ENCODE results near the gene PRMT2.

Gene PRMT2

GRCh38 chr21:46622226-46622625 is 13.2 kb upstream of the PRMT2 start:
- Histone ChIP-seq H3K27ac (ENCODE audit: low read length, poor library complexity, severe bottlenecking) (peak overlapping the region; percentile 60), H3K4me1 (ENCODE audit: control insufficient read depth, insufficient read depth, low read depth, low read length) (peaks cover 8% of the 10 kb centered on the region), H2BK5ac (ENCODE audit: low read depth, low read length, poor library complexity, severe bottlenecking) (no peak overlapping the region), H2BK12ac (ENCODE audit: low read length in 2 of 2) (no peak overlapping the region), H3K4me2 (ENCODE audit: low read length, poor library complexity, severe bottlenecking) (no peak overlapping the region), H4K8ac (ENCODE audit: low read length) (no peak overlapping the region), H3K4ac (ENCODE audit: low read depth in 1 of 2, low read length in 2 of 2) (no peak overlapping the region), H3K14ac (ENCODE audit: low read length in 2 of 2) (no peak overlapping the region), H3K36me3 (ENCODE audit: control insufficient read depth in 1 of 2, insufficient read depth in 2 of 2, low read depth in 1 of 2, low read length in 2 of 2) (no peaks in the 10 kb centered on the region), H2BK120ac (ENCODE audit: low read depth, low read length) (no peak overlapping the region), H3K18ac (ENCODE audit: low read depth in 1 of 2, low read length in 2 of 2) (no peak overlapping the region), H4K91ac (ENCODE audit: low read length) (no peak overlapping the region), H2BK15ac (ENCODE audit: low read depth, poor library complexity, severe bottlenecking) (no peak overlapping the region), H3K79me1 (replicated peaks; ENCODE audit: low read length, poor library complexity, severe bottlenecking) (no peaks in the 10 kb centered on the region), H3K27me3 (ENCODE audit: control insufficient read depth in 1 of 2, insufficient read depth in 1 of 2, low read length in 2 of 2) (peaks cover 0 to 3% of the 10 kb centered on the region in 2 experiments), H2AK5ac (ENCODE audit: low read length, severe bottlenecking) (no peak overlapping the region), H3K4me3 (ENCODE audit: insufficient read depth in 1 of 2, low read depth in 1 of 2, low read length in 2 of 2) (no peak overlapping the region), H3K9ac (ENCODE audit: low read length) (no peak overlapping the region), H3K9me3 (ENCODE audit: control insufficient read depth, low read length) (peaks cover 33% of the 10 kb centered on the region), H3K23ac (ENCODE audit: low read length in 2 of 2) (no peak overlapping the region), H2AFZ (ENCODE audit: low read depth, low read length) (no peak overlapping the region)
- WGBS = 86% methylated on average over 4 of the region's 4 CpGs
- DNase-seq = no peak

- H2AK5ac ChIP-seq (ENCODE audit: low read length, severe bottlenecking) = no peak overlapping the region
- no peak overlapping the region for H3K14ac ChIP-seq (ENCODE audit: low read length in 2 of 2)
- H3K79me1 ChIP-seq (replicated peaks; ENCODE audit: low read length, poor library complexity, severe bottlenecking) = no peaks in the 10 kb centered on the region
- no peak overlapping the region for H3K9ac ChIP-seq (ENCODE audit: low read length)
- H3K4me2 ChIP-seq (ENCODE audit: low read length, poor library complexity, severe bottlenecking) = no peak overlapping the region
- H3K27ac ChIP-seq (ENCODE audit: low read length, poor library complexity, severe bottlenecking) = no peak overlapping the region
- no peak for DNase-seq
- H3K18ac ChIP-seq (ENCODE audit: low read depth in 1 of 2, low read length in 2 of 2) = no peak overlapping the region
- no peak overlapping the region for H2BK5ac ChIP-seq (ENCODE audit: low read depth, low read length, poor library complexity, severe bottlenecking)
- H2BK12ac ChIP-seq (ENCODE audit: low read length in 2 of 2) = no peak overlapping the region
- H4K91ac ChIP-seq (ENCODE audit: low read length) = no peak overlapping the region
- no peak overlapping the region for H3K4ac ChIP-seq (ENCODE audit: low read depth in 1 of 2, low read length in 2 of 2)
- H3K23ac ChIP-seq (ENCODE audit: low read length in 2 of 2) = no peak overlapping the region
- no peaks in the 10 kb centered on the region for H3K36me3 ChIP-seq (ENCODE audit: control insufficient read depth in 1 of 2, insufficient read depth in 2 of 2, low read depth in 1 of 2, low read length in 2 of 2)
- 93% methylated on average over 16 of the region's 16 CpGs for WGBS
- H3K4me3 ChIP-seq (ENCODE audit: insufficient read depth in 1 of 2, low read depth in 1 of 2, low read length in 2 of 2) = no peak overlapping the region
- no peak overlapping the region for H4K8ac ChIP-seq (ENCODE audit: low read length)
- no peak overlapping the region for H2BK15ac ChIP-seq (ENCODE audit: low read depth, poor library complexity, severe bottlenecking)
- H2BK120ac ChIP-seq (ENCODE audit: low read depth, low read length) = no peak overlapping the region
- no peak overlapping the region for H2AFZ ChIP-seq (ENCODE audit: low read depth, low read length)
- peaks cover 4 to 13% of the 10 kb centered on the region in 2 experiments for H3K27me3 ChIP-seq (ENCODE audit: control insufficient read depth in 1 of 2, insufficient read depth in 1 of 2, low read length in 2 of 2)
- peaks cover 35% of the 10 kb centered on the region for H3K9me3 ChIP-seq (ENCODE audit: control insufficient read depth, low read length)
- peaks cover 8% of the 10 kb centered on the region for H3K4me1 ChIP-seq (ENCODE audit: control insufficient read depth, insufficient read depth, low read depth, low read length)
Measured at GRCh38 chr21:46624050-46624449, 11.4 kb upstream of the PRMT2 start.

- peak overlapping the region in 1 of 2 experiments; percentile 35 for H3K4me3 ChIP-seq (ENCODE audit: insufficient read depth in 1 of 2, low read depth in 1 of 2, low read length in 2 of 2)
- H3K27ac ChIP-seq (ENCODE audit: low read length, poor library complexity, severe bottlenecking) = no peak overlapping the region
- peaks cover 4 to 17% of the 10 kb centered on the region in 2 experiments for H3K27me3 ChIP-seq (ENCODE audit: control insufficient read depth in 1 of 2, insufficient read depth in 1 of 2, low read length in 2 of 2)
- no peak overlapping the region for H2AK5ac ChIP-seq (ENCODE audit: low read length, severe bottlenecking)
- H4K91ac ChIP-seq (ENCODE audit: low read length) = no peak overlapping the region
- H2BK15ac ChIP-seq (ENCODE audit: low read depth, poor library complexity, severe bottlenecking) = no peak overlapping the region
- no peak overlapping the region for H2AFZ ChIP-seq (ENCODE audit: low read depth, low read length)
- peaks cover 8% of the 10 kb centered on the region for H3K4me1 ChIP-seq (ENCODE audit: control insufficient read depth, insufficient read depth, low read depth, low read length)
- no peak overlapping the region for H3K18ac ChIP-seq (ENCODE audit: low read depth in 1 of 2, low read length in 2 of 2)
- DNase-seq = no peak
- H2BK5ac ChIP-seq (ENCODE audit: low read depth, low read length, poor library complexity, severe bottlenecking) = no peak overlapping the region
- no peak overlapping the region for H3K14ac ChIP-seq (ENCODE audit: low read length in 2 of 2)
- H3K4ac ChIP-seq (ENCODE audit: low read depth in 1 of 2, low read length in 2 of 2) = no peak overlapping the region
- H3K79me1 ChIP-seq (replicated peaks; ENCODE audit: low read length, poor library complexity, severe bottlenecking) = no peaks in the 10 kb centered on the region
- no peak overlapping the region for H3K23ac ChIP-seq (ENCODE audit: low read length in 2 of 2)
- no peaks in the 10 kb centered on the region for H3K36me3 ChIP-seq (ENCODE audit: control insufficient read depth in 1 of 2, insufficient read depth in 2 of 2, low read depth in 1 of 2, low read length in 2 of 2)
- H2BK12ac ChIP-seq (ENCODE audit: low read length in 2 of 2) = no peak overlapping the region
- WGBS = no CpG with 5 or more reads among the region's 1 CpG
- no peak overlapping the region for H3K4me2 ChIP-seq (ENCODE audit: low read length, poor library complexity, severe bottlenecking)
- H3K9me3 ChIP-seq (ENCODE audit: control insufficient read depth, low read length) = peaks cover 20% of the 10 kb centered on the region
- no peak overlapping the region for H3K9ac ChIP-seq (ENCODE audit: low read length)
- H2BK120ac ChIP-seq (ENCODE audit: low read depth, low read length) = no peak overlapping the region
- no peak overlapping the region for H4K8ac ChIP-seq (ENCODE audit: low read length)
Measured at GRCh38 chr21:46625759-46626158, 9.7 kb upstream of the PRMT2 start.

- H3K4ac ChIP-seq (ENCODE audit: low read depth in 1 of 2, low read length in 2 of 2) = no peak overlapping the region
- no peak overlapping the region for H2BK120ac ChIP-seq (ENCODE audit: low read depth, low read length)
- no peaks in the 10 kb centered on the region for H3K36me3 ChIP-seq (ENCODE audit: control insufficient read depth in 1 of 2, insufficient read depth in 2 of 2, low read depth in 1 of 2, low read length in 2 of 2)
- H3K14ac ChIP-seq (ENCODE audit: low read length in 2 of 2) = no peak overlapping the region
- H2BK12ac ChIP-seq (ENCODE audit: low read length in 2 of 2) = no peak overlapping the region
- H2AFZ ChIP-seq (ENCODE audit: low read depth, low read length) = no peak overlapping the region
- H2BK15ac ChIP-seq (ENCODE audit: low read depth, poor library complexity, severe bottlenecking) = no peak overlapping the region
- 93% methylated on average over 7 of the region's 7 CpGs for WGBS
- no peak overlapping the region for H2BK5ac ChIP-seq (ENCODE audit: low read depth, low read length, poor library complexity, severe bottlenecking)
- H3K9me3 ChIP-seq (ENCODE audit: control insufficient read depth, low read length) = peaks cover 19% of the 10 kb centered on the region
- H2AK5ac ChIP-seq (ENCODE audit: low read length, severe bottlenecking) = no peak overlapping the region
- peaks cover 4 to 17% of the 10 kb centered on the region in 2 experiments for H3K27me3 ChIP-seq (ENCODE audit: control insufficient read depth in 1 of 2, insufficient read depth in 1 of 2, low read length in 2 of 2)
- peaks cover 5% of the 10 kb centered on the region for H3K4me1 ChIP-seq (ENCODE audit: control insufficient read depth, insufficient read depth, low read depth, low read length)
- no peak overlapping the region for H3K9ac ChIP-seq (ENCODE audit: low read length)
- no peak overlapping the region for H3K27ac ChIP-seq (ENCODE audit: low read length, poor library complexity, severe bottlenecking)
- H4K91ac ChIP-seq (ENCODE audit: low read length) = no peak overlapping the region
- H3K23ac ChIP-seq (ENCODE audit: low read length in 2 of 2) = no peak overlapping the region
- no peak for DNase-seq
- H3K4me3 ChIP-seq (ENCODE audit: insufficient read depth in 1 of 2, low read depth in 1 of 2, low read length in 2 of 2) = no peak overlapping the region
- H4K8ac ChIP-seq (ENCODE audit: low read length) = no peak overlapping the region
- H3K4me2 ChIP-seq (ENCODE audit: low read length, poor library complexity, severe bottlenecking) = no peak overlapping the region
- no peaks in the 10 kb centered on the region for H3K79me1 ChIP-seq (replicated peaks; ENCODE audit: low read length, poor library complexity, severe bottlenecking)
- H3K18ac ChIP-seq (ENCODE audit: low read depth in 1 of 2, low read length in 2 of 2) = no peak overlapping the region
Measured at GRCh38 chr21:46626536-46626935, 8.9 kb upstream of the PRMT2 start.
